A549 (cell line): Measurements from ENCODE around the gene IL17B.

Source experiments
- BHLHE40 ChIP-seq: IDR thresholded peaks from 2 replicates; pipeline ENCODE4 v1.6.1; 2012; ENCODE audit warnings: low read depth, low read length, inconsistent platforms
- CTCF ChIP-seq: fragments of >200 bp; sonication (Bioruptor Twin); formaldehyde crosslinking; IDR thresholded peaks from 3 replicates; pipeline ENCODE4 v1.5.1; 2016
- EP300 ChIP-seq, 2 experiments: fragments of >200 bp; sonication (Bioruptor Twin); formaldehyde crosslinking; IDR thresholded peaks; 2 replicates in 1 of 2; 3 replicates in 1 of 2; pipeline ENCODE4 v1.6.1; 2016 to 2017
- MYC ChIP-seq: IDR thresholded peaks from 2 replicates; pipeline ENCODE4 v1.6.1; 2012; ENCODE audit warnings: mild to moderate bottlenecking, inconsistent platforms, low read length, improper control_type of control experiment, borderline replicate concordance

- TF ChIP-seq CTCF, result no peak
- TF ChIP-seq MYC, result no peak
- no peak for TF ChIP-seq EP300 (IDR thresholded peaks at IDR 0.05)
- TF ChIP-seq BHLHE40, result no peak
Measured at GRCh38 chr5:149376104-149376503, 3.0 kb downstream of the IL17B start.
